ENCODE measurements around the gene DYNC2H1.
"Not testable (repeated sequence)": the region's sequence is repeated elsewhere in the genome, so short reads cannot be mapped to it uniquely, and the experiment has no call there.

The DYNC2H1 gene

GRCh38 chr11:103108933-103109817 lies at the start of gene DYNC2H1:
Gene DYNC2H1, plus strand, starts transcription at chr11:103109426. Its CDS starts 149 bp downstream, at chr11:103109575.
- DNase-seq, result peak; percentile 81

- DNase-seq, result no peak
Measured at GRCh38 chr11:103061656-103062055, 47.6 kb upstream of the DYNC2H1 start.

GRCh38 chr11:103067118-103067517 lies 42.1 kb upstream of the DYNC2H1 start:
- no peak for DNase-seq

- DNase-seq, result no peak
Measured at GRCh38 chr11:103069367-103069766, 39.9 kb upstream of the DYNC2H1 start.

GRCh38 chr11:103070142-103070541 lies 39.1 kb upstream of the DYNC2H1 start:
- DNase-seq, result no peak

- DNase-seq, result no peak
Measured at GRCh38 chr11:103071008-103071407, 38.2 kb upstream of the DYNC2H1 start.

GRCh38 chr11:103076361-103076760 lies 32.9 kb upstream of the DYNC2H1 start:
- no peak for DNase-seq

- DNase-seq, result no peak
Measured at GRCh38 chr11:103077554-103077953, 31.7 kb upstream of the DYNC2H1 start.

- DNase-seq, result no peak
Measured at GRCh38 chr11:103078710-103079109, 30.5 kb upstream of the DYNC2H1 start.

- DNase-seq, result no peak
Measured at GRCh38 chr11:103079833-103080232, 29.4 kb upstream of the DYNC2H1 start.

GRCh38 chr11:103085758-103086365 lies 23.4 kb upstream of the DYNC2H1 start:
- no peak for DNase-seq

- DNase-seq, result no peak
Measured at GRCh38 chr11:103086461-103086860, 22.8 kb upstream of the DYNC2H1 start.

GRCh38 chr11:103091064-103091800 lies 18.0 kb upstream of the DYNC2H1 start:
- DNase-seq, result no peak

- DNase-seq, result peak; percentile 91
Measured at GRCh38 chr11:103091801-103092524, 17.3 kb upstream of the DYNC2H1 start, which contains the start of gene DCUN1D5. Gene DCUN1D5, minus strand, starts transcription at chr11:103092160. Its CDS starts 288 bp downstream, at chr11:103091872.

GRCh38 chr11:103097279-103097678 lies 11.9 kb upstream of the DYNC2H1 start:
- no peak for DNase-seq

- no peak for DNase-seq
Measured at GRCh38 chr11:103109818-103110388, 677 bp downstream of the DYNC2H1 start.

GRCh38 chr11:103110391-103110790 lies 1.2 kb downstream of the DYNC2H1 start:
- DNase-seq, result no peak

- DNase-seq, result no peak
Measured at GRCh38 chr11:103111400-103111799, 2.2 kb downstream of the DYNC2H1 start.

GRCh38 chr11:103112364-103112763 lies 3.1 kb downstream of the DYNC2H1 start:
- DNase-seq, result no peak

- DNase-seq, result no peak
Measured at GRCh38 chr11:103114836-103115235, 5.6 kb downstream of the DYNC2H1 start.

GRCh38 chr11:103125462-103125861 lies 16.2 kb downstream of the DYNC2H1 start:
- DNase-seq, result no peak

GRCh38 chr11:103141986-103142385 lies 32.8 kb downstream of the DYNC2H1 start:
- not testable (repeated sequence) for DNase-seq

Data from activated effector memory CD4-positive, alpha-beta T cell treated with Interleukin-2 at 50 U/mL for 16 hours (primary cell).